ENCODE results near the gene CPVL.

Gene CPVL

DNA sequence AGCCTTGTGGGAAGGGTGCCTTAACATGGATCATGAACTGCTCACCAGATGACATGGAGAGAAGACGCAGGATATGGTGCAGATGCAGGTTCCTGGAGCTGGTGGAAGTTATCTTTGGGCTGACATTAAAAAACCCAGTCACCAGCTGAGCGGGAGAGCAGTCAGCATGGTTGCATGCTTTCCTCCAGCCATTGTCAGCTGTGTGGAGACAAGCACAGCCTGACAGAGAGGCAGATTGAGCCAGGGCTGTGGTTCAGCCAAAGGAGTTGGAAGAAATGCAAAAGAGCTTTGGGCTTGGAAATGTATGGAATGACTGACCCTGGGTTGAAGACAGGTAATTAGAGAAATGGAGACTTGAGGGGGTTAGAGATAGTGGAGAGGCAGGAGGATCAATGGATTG lies 79.7 kb downstream of the CPVL start:
- DNase-seq: no peak
- Histone ChIP-seq H2BK120ac (ENCODE audit: insufficient read depth, low read length, poor library complexity) (no peak overlapping the region), H3K79me2 (ENCODE audit: control insufficient read depth, insufficient read depth, low read length, poor library complexity) (no peaks in the 10 kb centered on the region), H3K9ac (ENCODE audit: low read length) (no peak overlapping the region), H2AK5ac (ENCODE audit: low read length) (no peak overlapping the region), H3K4me2 (ENCODE audit: low read length) (no peak overlapping the region), H3K27me3 (ENCODE audit: insufficient read depth, low read length) (no peaks in the 10 kb centered on the region), H4K8ac (ENCODE audit: low read depth, low read length) (no peak overlapping the region), H2BK5ac (ENCODE audit: low read depth, low read length, poor library complexity) (no peak overlapping the region), H3K36me3 (ENCODE audit: control insufficient read depth in 1 of 2, insufficient read depth in 2 of 2, low read length in 2 of 2) (peaks cover 2% of the 10 kb centered on the region in 2 experiments), H2AFZ (ENCODE audit: insufficient read depth, low read length, poor library complexity) (no peak overlapping the region), H3K4me1 (ENCODE audit: control insufficient read depth in 1 of 2, insufficient read depth in 2 of 2, low read length in 2 of 2) (no peaks in the 10 kb centered on the region), H3K9me3 (ENCODE audit: insufficient read depth, low read depth, low read length) (no peaks in the 10 kb centered on the region), H3K18ac (ENCODE audit: low read length) (no peak overlapping the region), H3K27ac (ENCODE audit: low read depth, low read length) (no peak overlapping the region), H4K91ac (ENCODE audit: low read depth, low read length) (no peak overlapping the region), H3K4ac (ENCODE audit: low read depth, low read length) (no peak overlapping the region), H3K14ac (ENCODE audit: low read length) (no peak overlapping the region), H3K79me1 (ENCODE audit: low read length) (no peaks in the 10 kb centered on the region), H2BK12ac (ENCODE audit: low read length) (no peak overlapping the region), H3K23ac (ENCODE audit: low read length) (no peak overlapping the region), H4K12ac (ENCODE audit: low read depth, low read length) (no peak overlapping the region), H3K4me3 (ENCODE audit: low read depth, low read length) (no peak overlapping the region)
- no CpG with 5 or more reads among the region's 2 CpGs for WGBS (ENCODE audit: extremely low coverage, insufficient coverage, insufficient read length)

DNA sequence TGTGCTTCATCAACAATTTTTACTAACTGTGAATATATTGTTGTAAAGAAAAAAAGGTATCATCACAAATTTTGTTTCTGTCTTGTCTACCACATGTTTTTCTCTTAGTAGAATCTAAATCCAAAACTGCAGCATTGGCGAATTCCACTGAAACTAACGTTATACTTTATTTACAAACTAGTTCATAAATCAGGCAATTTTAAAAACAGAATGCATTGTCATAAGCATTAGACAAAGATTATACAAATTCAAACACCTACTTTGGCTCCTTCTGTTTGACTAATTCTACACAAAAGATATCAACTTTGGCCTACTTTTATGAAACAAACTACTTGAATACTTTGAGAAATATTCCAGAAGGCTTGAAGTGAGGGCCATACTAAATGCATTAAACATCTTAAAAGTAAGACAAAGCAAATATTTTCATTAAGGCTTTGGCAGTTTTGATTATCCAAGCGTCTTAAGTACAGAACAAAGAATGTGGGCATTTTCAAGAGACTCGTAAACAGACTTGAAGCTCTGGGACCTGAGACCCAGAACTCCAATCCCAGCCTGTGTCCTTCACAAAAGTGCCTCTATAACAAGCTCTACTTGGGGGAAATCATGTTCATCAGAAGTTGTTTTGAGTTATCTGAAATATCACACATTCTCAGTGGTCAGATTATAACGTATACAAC lies 81.0 kb downstream of the CPVL start:
- Histone ChIP-seq H3K36me3 (ENCODE audit: control insufficient read depth in 1 of 2, insufficient read depth in 2 of 2, low read length in 2 of 2) (peaks cover 2% of the 10 kb centered on the region in 2 experiments), H3K23ac (ENCODE audit: low read length) (no peak overlapping the region), H2BK5ac (ENCODE audit: low read depth, low read length, poor library complexity) (no peak overlapping the region), H2AFZ (ENCODE audit: insufficient read depth, low read length, poor library complexity) (no peak overlapping the region), H3K79me2 (ENCODE audit: control insufficient read depth, insufficient read depth, low read length, poor library complexity) (no peaks in the 10 kb centered on the region), H3K4me3 (ENCODE audit: low read depth, low read length) (no peak overlapping the region), H4K12ac (ENCODE audit: low read depth, low read length) (no peak overlapping the region), H2AK5ac (ENCODE audit: low read length) (no peak overlapping the region), H3K4me2 (ENCODE audit: low read length) (no peak overlapping the region), H3K9me3 (ENCODE audit: insufficient read depth, low read depth, low read length) (no peaks in the 10 kb centered on the region), H3K4ac (ENCODE audit: low read depth, low read length) (no peak overlapping the region), H3K27me3 (ENCODE audit: insufficient read depth, low read length) (no peaks in the 10 kb centered on the region), H4K91ac (ENCODE audit: low read depth, low read length) (no peak overlapping the region), H3K27ac (ENCODE audit: low read depth, low read length) (no peak overlapping the region), H3K4me1 (ENCODE audit: control insufficient read depth in 1 of 2, insufficient read depth in 2 of 2, low read length in 2 of 2) (no peaks in the 10 kb centered on the region), H3K18ac (ENCODE audit: low read length) (no peak overlapping the region), H3K79me1 (ENCODE audit: low read length) (no peaks in the 10 kb centered on the region), H3K9ac (ENCODE audit: low read length) (no peak overlapping the region), H2BK120ac (ENCODE audit: insufficient read depth, low read length, poor library complexity) (no peak overlapping the region), H3K14ac (ENCODE audit: low read length) (no peak overlapping the region), H2BK12ac (ENCODE audit: low read length) (no peak overlapping the region), H4K8ac (ENCODE audit: low read depth, low read length) (no peak overlapping the region)
- DNase-seq: no peak
- WGBS (ENCODE audit: extremely low coverage, insufficient coverage, insufficient read length): no CpG with 5 or more reads among the region's 5 CpGs

- H2AK5ac ChIP-seq (ENCODE audit: low read length): no peak overlapping the region
- no peak overlapping the region for H3K27ac ChIP-seq (ENCODE audit: low read depth, low read length)
- H3K79me2 ChIP-seq (ENCODE audit: control insufficient read depth, insufficient read depth, low read length, poor library complexity): no peaks in the 10 kb centered on the region
- H3K4ac ChIP-seq (ENCODE audit: low read depth, low read length): no peak overlapping the region
- no peak overlapping the region for H4K91ac ChIP-seq (ENCODE audit: low read depth, low read length)
- no peak overlapping the region for H2BK120ac ChIP-seq (ENCODE audit: insufficient read depth, low read length, poor library complexity)
- no peaks in the 10 kb centered on the region for H3K79me1 ChIP-seq (ENCODE audit: low read length)
- H3K14ac ChIP-seq (ENCODE audit: low read length): no peak overlapping the region
- H3K36me3 ChIP-seq (ENCODE audit: control insufficient read depth in 1 of 2, insufficient read depth in 2 of 2, low read length in 2 of 2): peaks cover 0 to 2% of the 10 kb centered on the region in 2 experiments
- H3K9ac ChIP-seq (ENCODE audit: low read length): no peak overlapping the region
- no peak overlapping the region for H4K8ac ChIP-seq (ENCODE audit: low read depth, low read length)
- WGBS (ENCODE audit: extremely low coverage, insufficient coverage, insufficient read length): no CpG with 5 or more reads among the region's 2 CpGs
- no peak overlapping the region for H2AFZ ChIP-seq (ENCODE audit: insufficient read depth, low read length, poor library complexity)
- H2BK5ac ChIP-seq (ENCODE audit: low read depth, low read length, poor library complexity): no peak overlapping the region
- H3K4me3 ChIP-seq (ENCODE audit: low read depth, low read length): no peak overlapping the region
- no peak overlapping the region for H4K12ac ChIP-seq (ENCODE audit: low read depth, low read length)
- no peak for DNase-seq
- no peak overlapping the region for H3K18ac ChIP-seq (ENCODE audit: low read length)
- no peaks in the 10 kb centered on the region for H3K9me3 ChIP-seq (ENCODE audit: insufficient read depth, low read depth, low read length)
- no peaks in the 10 kb centered on the region for H3K4me1 ChIP-seq (ENCODE audit: control insufficient read depth in 1 of 2, insufficient read depth in 2 of 2, low read length in 2 of 2)
- no peaks in the 10 kb centered on the region for H3K27me3 ChIP-seq (ENCODE audit: insufficient read depth, low read length)
- no peak overlapping the region for H2BK12ac ChIP-seq (ENCODE audit: low read length)
- H3K4me2 ChIP-seq (ENCODE audit: low read length): no peak overlapping the region
- no peak overlapping the region for H3K23ac ChIP-seq (ENCODE audit: low read length)
Observed at GRCh38 chr7:29063872-29064271, 82.5 kb downstream of the CPVL start.

DNA sequence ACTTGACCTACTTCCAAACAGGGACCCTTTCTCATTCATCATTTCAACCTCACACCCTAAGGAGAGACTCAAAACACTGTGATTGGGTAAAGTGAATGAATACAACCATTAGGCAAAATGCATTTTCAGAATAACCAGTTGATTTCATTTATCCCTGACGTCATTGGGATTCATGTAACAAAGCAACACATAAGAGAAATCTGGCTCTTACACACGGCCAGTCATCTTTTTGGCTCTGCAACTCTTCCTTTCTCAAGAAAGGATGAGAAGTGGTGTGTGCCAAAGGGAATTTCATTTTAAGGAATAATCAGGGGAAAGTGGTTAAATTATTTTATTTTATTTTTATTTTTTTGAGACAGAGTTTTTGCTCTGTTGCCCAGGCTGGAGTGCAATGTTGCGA lies 83.1 kb downstream of the CPVL start:
- Histone ChIP-seq H2BK12ac (ENCODE audit: low read length) (no peak overlapping the region), H2AK5ac (ENCODE audit: low read length) (no peak overlapping the region), H4K8ac (ENCODE audit: low read depth, low read length) (no peak overlapping the region), H3K27me3 (ENCODE audit: insufficient read depth, low read length) (no peaks in the 10 kb centered on the region), H4K91ac (ENCODE audit: low read depth, low read length) (no peak overlapping the region), H2BK120ac (ENCODE audit: insufficient read depth, low read length, poor library complexity) (no peak overlapping the region), H3K4me1 (ENCODE audit: control insufficient read depth in 1 of 2, insufficient read depth in 2 of 2, low read length in 2 of 2) (no peaks in the 10 kb centered on the region), H3K79me1 (ENCODE audit: low read length) (no peaks in the 10 kb centered on the region), H3K4me3 (ENCODE audit: low read depth, low read length) (no peak overlapping the region), H3K4ac (ENCODE audit: low read depth, low read length) (no peak overlapping the region), H3K9ac (ENCODE audit: low read length) (no peak overlapping the region), H4K12ac (ENCODE audit: low read depth, low read length) (no peak overlapping the region), H3K14ac (ENCODE audit: low read length) (no peak overlapping the region), H2BK5ac (ENCODE audit: low read depth, low read length, poor library complexity) (no peak overlapping the region), H3K36me3 (ENCODE audit: control insufficient read depth in 1 of 2, insufficient read depth in 2 of 2, low read length in 2 of 2) (peaks cover 0 to 2% of the 10 kb centered on the region in 2 experiments), H3K27ac (ENCODE audit: low read depth, low read length) (no peak overlapping the region), H3K9me3 (ENCODE audit: insufficient read depth, low read depth, low read length) (no peaks in the 10 kb centered on the region), H3K23ac (ENCODE audit: low read length) (no peak overlapping the region), H3K18ac (ENCODE audit: low read length) (no peak overlapping the region), H3K79me2 (ENCODE audit: control insufficient read depth, insufficient read depth, low read length, poor library complexity) (no peaks in the 10 kb centered on the region), H2AFZ (ENCODE audit: insufficient read depth, low read length, poor library complexity) (no peak overlapping the region), H3K4me2 (ENCODE audit: low read length) (no peak overlapping the region)
- no peak for DNase-seq
- WGBS (ENCODE audit: extremely low coverage, insufficient coverage, insufficient read length): no CpG with 5 or more reads among the region's 3 CpGs
